AG09309 (cell line): Measurements from ENCODE around the gene NFIX.

Experiments
- DNase-seq: peaks from one replicate; pipeline ENCODE4 v3.0.0-alpha.2; 2010; ENCODE audit warnings: low read depth
- H3K4me3 ChIP-seq: 2 replicates; pipeline ENCODE4 v1.5.1; 2011; ENCODE audit warnings: mild to moderate bottlenecking, low read depth, low read length, moderate library complexity; ENCODE audit not compliant: control insufficient read depth
- CTCF ChIP-seq: IDR thresholded peaks from 2 replicates; pipeline ENCODE4 v1.5.1; 2011; ENCODE audit warnings: mild to moderate bottlenecking, low read depth, low read length, inconsistent platforms; ENCODE audit not compliant: insufficient read depth, control insufficient read depth; ENCODE audit errors: missing control alignments

NFIX gene

GRCh38 chr19:13098277-13099072 lies 103.2 kb downstream of the NFIX start:
- H3K4me3 ChIP-seq = no peak overlapping the region
- no peak for TF ChIP-seq CTCF
- no peak for DNase-seq

- DNase-seq = no peak
- no peak for TF ChIP-seq CTCF
- no peak overlapping the region for H3K4me3 ChIP-seq
Measured at GRCh38 chr19:13099073-13099999, 104.1 kb downstream of the NFIX start.

GRCh38 chr19:13100031-13100588 lies 104.8 kb downstream of the NFIX start:
- TF ChIP-seq CTCF = no peak
- H3K4me3 ChIP-seq = no peak overlapping the region
- no peak for DNase-seq

GRCh38 chr19:13100841-13101589 lies 105.7 kb downstream of the NFIX start:
- DNase-seq = no peak
- TF ChIP-seq CTCF = peak; percentile 43
- H3K4me3 ChIP-seq = no peak overlapping the region

- no peak for DNase-seq
- H3K4me3 ChIP-seq = no peak overlapping the region
Measured at GRCh38 chr19:13101590-13102415, 106.5 kb downstream of the NFIX start.

More at GRCh38 chr19:13101590-13102415, 106.5 kb downstream of the NFIX start:
- no peak for TF ChIP-seq CTCF
